ENCODE results near the gene MSI2. TPM values are rescaled to one million over a fixed set of nuclear protein-coding genes. Genes with fewer than 3 reads are reported as not detected.
A peak's percentile ranks its signal among the peaks of the same experiment; 100 is the strongest.

Gene MSI2
- total RNA-seq, 3 donors from 2014 or later, result 13.4 to 89.1 (median 71.1) TPM

GRCh38 chr17:57350266-57350665 is 93.9 kb downstream of the MSI2 start:
- intact Hi-C loops (cut with DNase I; ENCODE audit: low total_unique reads), result no loop called here
- Histone ChIP-seq H3K36me3 (no peaks in the 10 kb centered on the region), H3K27ac (no peak overlapping the region), H3K27me3 (no peaks in the 10 kb centered on the region), H3K4me1 (no peaks in the 10 kb centered on the region), H3K9me3 (no peaks in the 10 kb centered on the region), H3K4me3 (no peak overlapping the region)
- TF ChIP-seq CTCF (IDR thresholded peaks at IDR 0.05) (no peak), POLR2AphosphoS5 (IDR thresholded peaks at IDR 0.05) (no peak), POLR2A (IDR thresholded peaks at IDR 0.05) (no peak)
- no peak for DNase-seq (ENCODE audit: low spot score in 2 of 2)

GRCh38 chr17:57352665-57353175 is 96.4 kb downstream of the MSI2 start:
- Histone ChIP-seq H3K27ac (no peak overlapping the region), H3K27me3 (no peaks in the 10 kb centered on the region), H3K36me3 (no peaks in the 10 kb centered on the region), H3K9me3 (no peaks in the 10 kb centered on the region), H3K4me3 (no peak overlapping the region), H3K4me1 (no peaks in the 10 kb centered on the region)
- TF ChIP-seq CTCF (IDR thresholded peaks at IDR 0.05) (no peak), POLR2AphosphoS5 (IDR thresholded peaks at IDR 0.05) (no peak), POLR2A (IDR thresholded peaks at IDR 0.05) (no peak)
- intact Hi-C loops (cut with DNase I; ENCODE audit: low total_unique reads), result no loop called here
- no peak for DNase-seq (ENCODE audit: low spot score in 2 of 2)

- H3K27ac ChIP-seq, result no peak overlapping the region
- no peaks in the 10 kb centered on the region for H3K9me3 ChIP-seq
- H3K4me1 ChIP-seq, result no peaks in the 10 kb centered on the region
- TF ChIP-seq CTCF (IDR thresholded peaks at IDR 0.05) (no peak), POLR2A (IDR thresholded peaks at IDR 0.05) (no peak), POLR2AphosphoS5 (IDR thresholded peaks at IDR 0.05) (no peak)
- no peak for DNase-seq (ENCODE audit: low spot score in 2 of 2)
- H3K4me3 ChIP-seq, result no peak overlapping the region
- no peaks in the 10 kb centered on the region for H3K27me3 ChIP-seq
- intact Hi-C loops (cut with DNase I; ENCODE audit: low total_unique reads), result loop anchor here (1.0 kb wide), 1 partner anchor 40 kb away; no protein-coding TSS in a partner anchor
- H3K36me3 ChIP-seq, result no peaks in the 10 kb centered on the region
Measured at GRCh38 chr17:57354673-57355072, 98.3 kb downstream of the MSI2 start.

- H3K4me3 ChIP-seq, result no peak overlapping the region
- no peak for DNase-seq (ENCODE audit: low spot score in 2 of 2)
- no peaks in the 10 kb centered on the region for H3K36me3 ChIP-seq
- H3K27ac ChIP-seq, result peak overlapping the region in 1 of 2 donors; percentile 34
- no peaks in the 10 kb centered on the region for H3K4me1 ChIP-seq
- no peak for TF ChIP-seq CTCF (IDR thresholded peaks at IDR 0.05)
- no peak for TF ChIP-seq POLR2AphosphoS5 (IDR thresholded peaks at IDR 0.05)
- TF ChIP-seq POLR2A (IDR thresholded peaks at IDR 0.05), result no peak
- no peaks in the 10 kb centered on the region for H3K27me3 ChIP-seq
- intact Hi-C loops (cut with DNase I; ENCODE audit: low total_unique reads), result loop anchor here (1.0 kb wide), 1 partner anchor 41 kb away; no protein-coding TSS in a partner anchor
- no peaks in the 10 kb centered on the region for H3K9me3 ChIP-seq
Measured at GRCh38 chr17:57355090-57355859, 99.0 kb downstream of the MSI2 start.

- H3K4me3 ChIP-seq, result no peak overlapping the region
Measured at GRCh38 chr17:57356153-57356718, 99.9 kb downstream of the MSI2 start.

More at GRCh38 chr17:57356153-57356718, 99.9 kb downstream of the MSI2 start:
- H3K9me3 ChIP-seq, result no peaks in the 10 kb centered on the region
- no peaks in the 10 kb centered on the region for H3K4me1 ChIP-seq
- DNase-seq (ENCODE audit: low spot score in 2 of 2), result no peak
- no peaks in the 10 kb centered on the region for H3K36me3 ChIP-seq
- no peaks in the 10 kb centered on the region for H3K27me3 ChIP-seq
- intact Hi-C loops (cut with DNase I; ENCODE audit: low total_unique reads), result no loop called here
- peak overlapping the region in 1 of 2 donors; percentile 87 for H3K27ac ChIP-seq
- TF ChIP-seq POLR2A (IDR thresholded peaks at IDR 0.05) (no peak), POLR2AphosphoS5 (IDR thresholded peaks at IDR 0.05) (no peak), CTCF (IDR thresholded peaks at IDR 0.05) (no peak)
